ENCODE measurements around the gene STK24. TPM values are rescaled to one million over a fixed set of nuclear protein-coding genes. Genes with fewer than 3 reads are reported as not detected.

Gene STK24
- total and polyA plus RNA-seq, 2 of the 8 experiments (the other 6 are each of a cell fraction or from before 2014, with no cell fraction given) = 62.8 to 143 TPM

DNA sequence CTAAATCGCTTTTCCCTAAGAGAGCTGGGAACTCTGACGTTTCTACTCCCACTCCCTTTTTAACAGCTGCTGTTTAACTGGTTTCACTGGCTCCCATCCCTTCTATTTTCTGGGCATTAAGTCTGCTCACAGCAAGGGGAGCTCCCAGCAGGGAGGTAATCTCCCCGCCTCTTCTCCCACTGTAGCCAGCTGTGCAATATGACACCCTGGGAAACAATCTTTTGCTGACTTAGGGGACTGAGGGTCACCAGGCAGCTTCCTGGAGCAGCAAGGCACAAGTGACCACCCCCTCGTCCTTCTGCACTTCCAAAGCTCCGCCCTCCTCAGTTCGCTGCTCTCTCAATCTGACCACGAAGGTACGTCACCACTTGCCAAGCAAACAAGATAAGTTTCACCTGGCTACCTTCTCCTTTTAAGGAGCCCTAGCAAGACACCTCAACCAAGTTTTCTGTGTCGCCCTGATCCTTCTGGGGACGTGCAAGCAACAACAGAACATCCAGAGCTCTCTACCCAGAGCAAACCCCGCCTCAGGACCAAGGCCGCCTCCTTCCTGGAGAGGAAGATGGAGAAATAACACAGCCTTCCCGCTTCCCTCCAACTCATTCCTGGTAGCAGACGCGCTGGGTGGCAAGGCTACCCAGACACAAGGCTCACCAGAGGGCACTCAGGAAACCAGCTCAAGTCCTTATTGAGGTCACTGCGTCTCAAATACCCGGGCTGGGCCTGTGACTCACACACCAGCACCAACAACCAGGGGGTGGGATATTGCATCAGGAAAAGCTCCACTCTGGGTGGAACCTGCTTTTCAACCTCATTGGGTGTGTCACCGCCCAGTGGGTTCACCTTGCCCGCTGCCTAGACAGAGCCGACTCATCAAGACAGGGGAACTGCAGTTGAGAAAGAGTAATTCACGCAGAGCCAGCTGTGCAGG, 92.4 kb downstream of the STK24 start (continued):
- TF ChIP-seq JUN (IDR thresholded peaks at IDR 0.05; ENCODE audit: low read depth, low read length) = 0 out of 2 replicates have a peak, but pooled peaks have one; percentile 18
- peak in 1 of 2 experiments; percentile 34; a peak in 1 of 4 replicates for TF ChIP-seq SIN3A (conservative IDR thresholded peaks at IDR 0.05 in 1 of 2, IDR thresholded peaks at IDR 0.05 in 1 of 2; ENCODE audit: low read depth in 1 of 2, low read length in 2 of 2)
- peak; percentile 9 for TF ChIP-seq NANOG (IDR thresholded peaks at IDR 0.05; ENCODE audit: insufficient read depth, low read depth, low read length, poor library complexity, severe bottlenecking)
- TF ChIP-seq CHD2 (IDR thresholded peaks at IDR 0.05; ENCODE audit: low read length) = no peak
- TF ChIP-seq CHD1 (IDR thresholded peaks at IDR 0.05; ENCODE audit: low read depth, low read length) = no peak
- TF ChIP-seq POLR2AphosphoS5 (IDR thresholded peaks at IDR 0.05; ENCODE audit: low read depth, low read length) = peak; percentile 37; the same call in 1 of the 2 replicates
- TF ChIP-seq TAF1 (IDR thresholded peaks at IDR 0.05; ENCODE audit: low read depth, low read length) = no peak; the same call in 1 of the 2 replicates
- no peak for TF ChIP-seq BCL11A (IDR thresholded peaks at IDR 0.05; ENCODE audit: low read depth in 2 of 2, low read length in 2 of 2)
- no peak for TF ChIP-seq RAD21 (IDR thresholded peaks at IDR 0.05 in 1 of 2, conservative IDR thresholded peaks at IDR 0.05 in 1 of 2; ENCODE audit: low read depth in 2 of 2, low read length in 2 of 2)
- peak; percentile 2 to 61; a peak in 2 of 3 replicates for TF ChIP-seq EP300 (IDR thresholded peaks at IDR 0.05; ENCODE audit: borderline replicate concordance in 1 of 2, low read depth in 2 of 2, low read length in 2 of 2)
- no peak for TF ChIP-seq GTF2F1 (IDR thresholded peaks at IDR 0.05; ENCODE audit: borderline replicate concordance, low read depth, low read length)
- no peak for TF ChIP-seq FOSL1 (IDR thresholded peaks at IDR 0.05; ENCODE audit: insufficient read depth, low read depth, low read length)
- TF ChIP-seq SIRT6 (IDR thresholded peaks at IDR 0.05; ENCODE audit: low read length) = no peak
- TF ChIP-seq SRF (IDR thresholded peaks at IDR 0.05; ENCODE audit: low read depth, low read length) = peak; percentile 73; the same call in 1 of the 2 replicates
- TF ChIP-seq CTBP2 (IDR thresholded peaks at IDR 0.05; ENCODE audit: borderline replicate concordance, insufficient read depth, insufficient read length, low read length) = no peak
- peak; percentile 47 for TF ChIP-seq CREB1 (IDR thresholded peaks at IDR 0.05)
- TF ChIP-seq ASH2L (IDR thresholded peaks at IDR 0.05; ENCODE audit: low read length) = peak; percentile 43
- peak; percentile 22; the same call in 1 of the 2 replicates for TF ChIP-seq JUND (IDR thresholded peaks at IDR 0.05; ENCODE audit: low read length)
- TF ChIP-seq MAFK (IDR thresholded peaks at IDR 0.05; ENCODE audit: low read depth, low read length) = peak; percentile 35; the same call in 1 of the 2 replicates
- TF ChIP-seq SP4 (IDR thresholded peaks at IDR 0.05; ENCODE audit: low read length) = no peak
